H9 (cell line): ENCODE results near the gene SLCO6A1. TPM values are rescaled to one million over a fixed set of nuclear protein-coding genes. Genes with fewer than 3 reads are reported as not detected.

Source experiments
- DNase-seq: peaks from one replicate; pipeline ENCODE4 v3.0.0-alpha.2; 2017
- H2AFZ ChIP-seq: one replicate; pipeline ENCODE4 v1.6.1; 2013; ENCODE audit warnings: mild to moderate bottlenecking, low read length, control low read depth, moderate library complexity
- H2AK5ac ChIP-seq: 2 replicates; pipeline ENCODE4 v1.6.1; 2013; ENCODE audit warnings: low read length, control low read depth, mixed read lengths; ENCODE audit not compliant: insufficient read length
- H2BK120ac ChIP-seq: one replicate; pipeline ENCODE4 v1.6.1; 2013; ENCODE audit warnings: low read depth, mild to moderate bottlenecking, low read length, control low read depth, inconsistent platforms; ENCODE audit not compliant: poor library complexity, severe bottlenecking
- H2BK12ac ChIP-seq: 2 replicates; pipeline ENCODE4 v1.6.1; 2013; ENCODE audit warnings: low read length, control low read depth, mixed read lengths, low read depth; ENCODE audit not compliant: insufficient read length
- H2BK15ac ChIP-seq: 2 replicates; pipeline ENCODE4 v1.6.1; 2013; ENCODE audit warnings: low read depth, low read length, control low read depth
- H2BK20ac ChIP-seq: one replicate; pipeline ENCODE4 v1.6.1; 2013; ENCODE audit warnings: low read depth, mild to moderate bottlenecking, low read length, control low read depth, inconsistent platforms; ENCODE audit not compliant: poor library complexity, severe bottlenecking
- H2BK5ac ChIP-seq: 2 replicates; pipeline ENCODE4 v1.6.1; 2013; ENCODE audit warnings: low read length, control low read depth, mixed read lengths; ENCODE audit not compliant: insufficient read length
- H3K14ac ChIP-seq: 2 replicates; pipeline ENCODE4 v1.6.1; 2013; ENCODE audit warnings: low read length, control low read depth; ENCODE audit not compliant: insufficient read depth
- H3K18ac ChIP-seq: 2 replicates; pipeline ENCODE4 v1.6.1; 2013; ENCODE audit warnings: low read depth, mild to moderate bottlenecking, mixed read lengths, low read length, control low read depth; ENCODE audit not compliant: insufficient read length
- H3K23ac ChIP-seq: 2 replicates; pipeline ENCODE4 v1.6.1; 2013; ENCODE audit warnings: low read length, control low read depth, mixed read lengths, low read depth; ENCODE audit not compliant: insufficient read length
- H3K23me2 ChIP-seq: 2 replicates; pipeline ENCODE4 v1.6.1; 2013; ENCODE audit warnings: low read depth, mild to moderate bottlenecking, mixed read lengths, low read length, control low read depth; ENCODE audit not compliant: insufficient read length, poor library complexity, severe bottlenecking
- H3K27ac ChIP-seq: 2 replicates; pipeline ENCODE4 v1.5.1; 2013; ENCODE audit warnings: low read length, control low read depth, mixed read lengths, low read depth; ENCODE audit not compliant: insufficient read length
- H3K27me3 ChIP-seq: 2 replicates; pipeline ENCODE4 v1.6.1; 2013; ENCODE audit warnings: low read length, control low read depth, inconsistent platforms; ENCODE audit not compliant: insufficient read depth
- H3K4ac ChIP-seq: 2 replicates; pipeline ENCODE4 v1.6.1; 2013; ENCODE audit warnings: low read depth, mild to moderate bottlenecking, control low read depth, inconsistent platforms, low read length, moderate library complexity
- H3K4me1 ChIP-seq: 2 replicates; pipeline ENCODE4 v1.6.1; 2013; ENCODE audit warnings: low read length, control low read depth, inconsistent platforms; ENCODE audit not compliant: insufficient read depth
- H3K4me2 ChIP-seq: 2 replicates; pipeline ENCODE4 v1.6.1; 2013; ENCODE audit warnings: low read length, control low read depth, mixed read lengths; ENCODE audit not compliant: insufficient read length, insufficient read depth
- H3K56ac ChIP-seq: 2 replicates; pipeline ENCODE4 v1.6.1; 2013; ENCODE audit warnings: low read depth, mild to moderate bottlenecking, mixed read lengths, low read length, control low read depth; ENCODE audit not compliant: insufficient read length
- H3K79me1 ChIP-seq: 2 replicates; pipeline ENCODE4 v1.6.1; 2013; ENCODE audit warnings: low read depth, mild to moderate bottlenecking, moderate library complexity, low read length, control low read depth, inconsistent platforms; ENCODE audit not compliant: insufficient read depth, poor library complexity, severe bottlenecking
- H3K79me2 ChIP-seq: 2 replicates; pipeline ENCODE4 v1.6.1; 2013; ENCODE audit warnings: low read length, control low read depth, inconsistent platforms; ENCODE audit not compliant: insufficient read depth
- H3K9ac ChIP-seq: 2 replicates; pipeline ENCODE4 v1.6.1; 2013; ENCODE audit warnings: low read length, control low read depth, mixed read lengths; ENCODE audit not compliant: insufficient read length; ENCODE audit errors: extremely low read depth
- H3K9me3 ChIP-seq: one replicate; pipeline ENCODE4 v1.6.1; 2013; ENCODE audit warnings: low read depth, low read length, inconsistent platforms; ENCODE audit not compliant: control insufficient read depth
- H3T11ph ChIP-seq: one replicate; pipeline ENCODE4 v1.6.1; 2013; ENCODE audit warnings: mild to moderate bottlenecking, low read length, control low read depth, inconsistent platforms
- H4K20me1 ChIP-seq: one replicate; pipeline ENCODE4 v1.6.1; 2013; ENCODE audit not compliant: control insufficient read depth, insufficient read length, insufficient read depth
- H4K5ac ChIP-seq: 2 replicates; pipeline ENCODE4 v1.6.1; 2013; ENCODE audit warnings: low read depth, mild to moderate bottlenecking, mixed read lengths, low read length, control low read depth; ENCODE audit not compliant: insufficient read length
- H4K8ac ChIP-seq: replicated peaks from 2 replicates; pipeline ENCODE4 v1.6.1; 2013; ENCODE audit warnings: low read length, control low read depth, mixed read lengths, low read depth; ENCODE audit not compliant: insufficient read length
- H4K91ac ChIP-seq: 2 replicates; pipeline ENCODE4 v1.6.1; 2013; ENCODE audit warnings: low read depth, mild to moderate bottlenecking, moderate library complexity, mixed read lengths, low read length, control low read depth; ENCODE audit not compliant: insufficient read length
- H3K27ac Mint-ChIP-seq, 3 experiments: 2 replicates in 2 of 3; 3 replicates in 1 of 3; pipeline ENCODE4 v1.8.0; 2020 to 2021; ENCODE audit warnings: mixed read lengths in 3 of 3, mild to moderate bottlenecking in 1 of 3, moderate library complexity in 1 of 3
- H3K27me3 Mint-ChIP-seq: 2 replicates; pipeline ENCODE4 v1.8.0; 2021; ENCODE audit warnings: low read depth, mild to moderate bottlenecking, moderate library complexity, mixed read lengths
- H3K36me3 Mint-ChIP-seq, 3 experiments: 2 replicates in 2 of 3; 3 replicates in 1 of 3; pipeline ENCODE4 v1.8.0; 2020 to 2021; ENCODE audit warnings: low read depth in 3 of 3, mixed read lengths in 3 of 3; ENCODE audit not compliant: insufficient read depth in 1 of 3
- H3K4me1 Mint-ChIP-seq, 2 experiments: 2 replicates each; pipeline ENCODE4 v1.8.0; 2020; ENCODE audit warnings: mixed read lengths in 2 of 2
- H3K4me3 Mint-ChIP-seq, 2 experiments: 2 replicates in 1 of 2; 3 replicates in 1 of 2; pipeline ENCODE4 v1.8.0; 2020 to 2021; ENCODE audit warnings: mild to moderate bottlenecking in 2 of 2, mixed read lengths in 2 of 2, moderate library complexity in 1 of 2
- H3K9me3 Mint-ChIP-seq, 2 experiments: 2 replicates in 1 of 2; 3 replicates in 1 of 2; pipeline ENCODE4 v1.8.0; 2020; ENCODE audit warnings: mild to moderate bottlenecking in 2 of 2, mixed read lengths in 2 of 2, moderate library complexity in 1 of 2
- CTCF ChIP-seq: fragments of 200-600 bp; sonication (generic); conservative IDR thresholded peaks from 3 replicates; pipeline ENCODE4 v1.8.0; 2021; ENCODE audit warnings: antibody characterized with exemption, mild to moderate bottlenecking
- total RNA-seq: library from RNA; stranded (reverse); gene quantifications from 2 replicates; pipeline ENCODE4 v1.2.1, GENCODE V29; 2021

Gene SLCO6A1
- total RNA-seq, 1 experiment from 2014 or later, result 0.46 TPM

GRCh38 chr5:102529031-102529430 lies 30.2 kb upstream of the SLCO6A1 start:
- Mint-ChIP-seq H3K27ac (no peak overlapping the region; a peak in 1 of 7 replicates), H3K4me3 (no peak overlapping the region), H3K27me3 (no peaks in the 10 kb centered on the region), H3K36me3 (no peaks in the 10 kb centered on the region), H3K9me3 (no peaks in the 10 kb centered on the region), H3K4me1 (no peaks in the 10 kb centered on the region)
- no peak overlapping the region for H2AFZ ChIP-seq
- H4K5ac ChIP-seq, result no peak overlapping the region
- no peak for DNase-seq
- H2AK5ac ChIP-seq, result no peak overlapping the region
- no peaks in the 10 kb centered on the region for H3K27me3 ChIP-seq
- no peak overlapping the region for H3K4me2 ChIP-seq
- no peak overlapping the region for H2BK20ac ChIP-seq
- H3K4me1 ChIP-seq, result no peaks in the 10 kb centered on the region
- no peak overlapping the region for H2BK120ac ChIP-seq
- no peak overlapping the region for H3K14ac ChIP-seq
- no peaks in the 10 kb centered on the region for H3K79me1 ChIP-seq
- H3K4ac ChIP-seq, result no peak overlapping the region
- H3K9ac ChIP-seq, result no peak overlapping the region
- no peaks in the 10 kb centered on the region for H3K23me2 ChIP-seq
- no peak overlapping the region for H4K8ac ChIP-seq
- TF ChIP-seq CTCF, result no peak
- H2BK5ac ChIP-seq, result no peak overlapping the region
- H3K56ac ChIP-seq, result no peak overlapping the region
- H4K91ac ChIP-seq, result no peak overlapping the region
- no peak overlapping the region for H3K27ac ChIP-seq
- H2BK12ac ChIP-seq, result no peak overlapping the region
- no peaks in the 10 kb centered on the region for H4K20me1 ChIP-seq
- no peak overlapping the region for H3K23ac ChIP-seq
- no peak overlapping the region for H2BK15ac ChIP-seq
- no peaks in the 10 kb centered on the region for H3K79me2 ChIP-seq
- H3K18ac ChIP-seq, result no peak overlapping the region
- no peaks in the 10 kb centered on the region for H3K9me3 ChIP-seq
- H3T11ph ChIP-seq, result no peak overlapping the region
